B cell (primary cell): Measurements from ENCODE around the gene RAD51B. TPM values are rescaled to one million over a fixed set of nuclear protein-coding genes. Genes with fewer than 3 reads are reported as not detected.
A peak's percentile ranks its signal among the peaks of the same experiment; 100 is the strongest.

ENCODE experiments used
- ATAC-seq: fragments of 200-7000 bp; cut with Tn5 transposase; one replicate; pipeline ENCODE4 v1.10.0; 2021; ENCODE audit warnings: low read depth, mild to moderate bottlenecking, moderate number of reproducible peaks, moderate library complexity
- CTCF ChIA-PET: fragments of 350-600 bp; sonication (Branson Sonifier 250); formaldehyde crosslinking; loops from one replicate; lab custom pipeline; 2021; ENCODE audit warnings: antibody characterized with exemption, inconsistent platforms; lab: Charles Lee
- POLR2A ChIA-PET: fragments of 350-600 bp; sonication (Branson Sonifier 250); formaldehyde crosslinking; loops from one replicate; lab custom pipeline; 2021; ENCODE audit warnings: antibody characterized with exemption; lab: Charles Lee
- DNase-seq: peaks from one replicate; pipeline ENCODE4 v3.0.0; 2013
- H2AFZ ChIP-seq: 2 replicates; pipeline ENCODE4 v1.6.1; 2012; ENCODE audit warnings: mild to moderate bottlenecking, low read depth, low read length; ENCODE audit not compliant: insufficient read depth, poor library complexity, severe bottlenecking
- H3K27ac ChIP-seq, 2 donors: 1 replicate in 1 of 2; 2 replicates in 1 of 2; pipeline ENCODE4 v1.5.1; 2012 to 2013; ENCODE audit warnings: low read length in 2 of 2, mild to moderate bottlenecking in 2 of 2, moderate library complexity in 1 of 2
- H3K27me3 ChIP-seq, 4 experiments: fragments of 200-600 bp in 1 of 4; sonication (generic) in 1 of 4; replicated peaks in 1 of 4; 1 replicate in 2 of 4; 2 replicates in 2 of 4; pipeline versions ENCODE4 v1.6.1 to v1.7.0; 2013 to 2016; ENCODE audit warnings: low read length in 3 of 4, mild to moderate bottlenecking in 2 of 4, mixed read lengths in 1 of 4, moderate library complexity in 1 of 4; ENCODE audit not compliant: insufficient read depth in 4 of 4, control insufficient read depth in 3 of 4; ENCODE audit errors: control extremely low read depth in 1 of 4
- H3K36me3 ChIP-seq, 2 experiments: replicated peaks in 1 of 2; 1 replicate in 1 of 2; 2 replicates in 1 of 2; pipeline versions ENCODE4 v1.6.1 to v1.7.1; 2013; ENCODE audit warnings: low read length in 1 of 2; ENCODE audit not compliant: insufficient read depth in 2 of 2, control insufficient read depth in 1 of 2; ENCODE audit errors: control extremely low read depth in 1 of 2, extremely low read depth in 1 of 2
- H3K4me1 ChIP-seq, 2 donors: fragments of 200-600 bp in 1 of 2; sonication (generic) in 1 of 2; 1 replicate in 1 of 2; 2 replicates in 1 of 2; pipeline versions ENCODE4 v1.5.1 to v1.6.1; 2013 to 2017; ENCODE audit warnings: low read length in 2 of 2; ENCODE audit not compliant: control insufficient read depth in 2 of 2, insufficient read depth in 2 of 2
- H3K4me2 ChIP-seq: replicated peaks from 2 replicates; pipeline ENCODE3; 2012; ENCODE audit warnings: mild to moderate bottlenecking, low read depth, low read length; ENCODE audit not compliant: poor library complexity, severe bottlenecking
- H3K4me3 ChIP-seq, 5 experiments: fragments of 200-600 bp in 1 of 5; sonication (generic) in 1 of 5; 1 replicate in 3 of 5; 2 replicates in 2 of 5; pipeline versions ENCODE4 v1.5.1 to v1.7.0; 2011 to 2016; ENCODE audit warnings: low read length in 4 of 5, mild to moderate bottlenecking in 4 of 5, low read depth in 2 of 5, control low read depth in 1 of 5, moderate library complexity in 1 of 5; ENCODE audit not compliant: insufficient read depth in 1 of 5; ENCODE audit errors: control extremely low read depth in 1 of 5, extremely low read depth in 1 of 5
- H3K79me2 ChIP-seq: fragments of 200-600 bp; sonication (generic); one replicate; pipeline ENCODE4 v1.6.0; 2016; ENCODE audit warnings: low read length; ENCODE audit not compliant: control insufficient read depth, insufficient read depth
- H3K9ac ChIP-seq: fragments of 200-600 bp; sonication (generic); 2 replicates; pipeline ENCODE4 v1.6.1; 2017; ENCODE audit warnings: mild to moderate bottlenecking, low read length, moderate library complexity
- H3K9me3 ChIP-seq, 3 donors: one replicate each; pipeline versions ENCODE4 v1.6.1 to v1.7.1; 2013; ENCODE audit warnings: low read length in 2 of 3; ENCODE audit not compliant: control insufficient read depth in 2 of 3, insufficient read depth in 1 of 3; ENCODE audit errors: control extremely low read depth in 1 of 3
- H4K20me1 ChIP-seq: 2 replicates; pipeline ENCODE4 v1.6.0; 2012; ENCODE audit warnings: mild to moderate bottlenecking, low read length; ENCODE audit not compliant: insufficient read depth, control insufficient read depth, poor library complexity, severe bottlenecking
- H3K27ac Mint-ChIP-seq: one replicate; pipeline ENCODE4 v1.8.0; 2021; ENCODE audit warnings: mixed read lengths
- H3K27me3 Mint-ChIP-seq: one replicate; pipeline ENCODE4 v1.8.0; 2021; ENCODE audit warnings: mixed read lengths
- H3K4me1 Mint-ChIP-seq: one replicate; pipeline ENCODE4 v1.8.0; 2021; ENCODE audit warnings: mixed read lengths
- H3K4me3 Mint-ChIP-seq: one replicate; pipeline ENCODE4 v1.8.0; 2021; ENCODE audit warnings: mixed read lengths
- H3K9me3 Mint-ChIP-seq: one replicate; pipeline ENCODE4 v1.8.0; 2022; ENCODE audit warnings: mixed read lengths; ENCODE audit not compliant: insufficient read depth
- CTCF ChIP-seq: fragments of 200-600 bp; IDR thresholded peaks from one replicate; pipeline ENCODE4 v1.8.0; 2022; ENCODE audit warnings: antibody characterized with exemption, mild to moderate bottlenecking
- EZH2 ChIP-seq: IDR thresholded peaks from 2 replicates; pipeline ENCODE4 v1.6.1; 2012; ENCODE audit warnings: borderline replicate concordance, low read depth, mild to moderate bottlenecking, moderate library complexity, low read length; ENCODE audit not compliant: insufficient read depth, poor library complexity, severe bottlenecking
- WGBS: methylation state at CpG from one replicate; pipeline ENCODE4 v1.1.5; 2013; ENCODE audit warnings: missing lambda C conversion rate; ENCODE audit not compliant: insufficient coverage; 5-methylcytosine and 5-hydroxymethylcytosine counted together
- intact Hi-C: fragments of 100-400 bp; cut with micrococcal nuclease; formaldehyde crosslinking; loops from one replicate; pipeline ENCODE4 v1.10.0; 2022
- polyA plus RNA-seq: library from polyadenylated mRNA; depleted of rRNA; stranded (reverse); fragments of >200 nt; gene quantifications from 2 replicates; pipeline ENCODE4 v1.2.3, GENCODE V29; 2012
- total RNA-seq, 2 donors: library from RNA; stranded (reverse); fragments of 120-200 nt in 1 of 2; gene quantifications; 1 replicate in 1 of 2; 2 replicates in 1 of 2; pipeline versions ENCODE4 v1.2.3 to v1.2.4, GENCODE V29; 2013 to 2022

The RAD51B gene
- total and polyA plus RNA-seq, 2 donors (not counting 1 experiment from before 2014, with no cell fraction given): 6.5 to 60.6 TPM

GRCh38 chr14:68672609-68673285 lies 853.2 kb downstream of the RAD51B start:
- ATAC-seq (peak; percentile 23), DNase-seq (no peak)
- no peak overlapping the region for H3K9ac ChIP-seq
- H3K9me3 ChIP-seq: peaks cover 0 to 1% (median 0%) of the 10 kb centered on the region in 3 donors
- H3K9me3 Mint-ChIP-seq: no peaks in the 10 kb centered on the region
- H3K4me1 Mint-ChIP-seq: peaks cover 69% of the 10 kb centered on the region
- H4K20me1 ChIP-seq: no peaks in the 10 kb centered on the region
- no peak overlapping the region for H3K27ac ChIP-seq
- peaks cover 0 to under 1% of the 10 kb centered on the region in 2 experiments for H3K36me3 ChIP-seq
- peak overlapping the region; percentile 24 for H3K4me3 Mint-ChIP-seq
- H3K4me3 ChIP-seq: no peak overlapping the region
- H3K79me2 ChIP-seq: peaks cover 29% of the 10 kb centered on the region
- H3K4me2 ChIP-seq: peak overlapping the region; percentile 21
- no peaks in the 10 kb centered on the region for H3K27me3 ChIP-seq
- 50% methylated on average over 1 of the region's 3 CpGs for WGBS
- ChIA-PET CTCF (interaction anchor here (1.0 to 1.1 kb wide), 2 partner anchors 13 to 423 kb away, joined by 3 read pairs; no protein-coding TSS in a partner anchor), POLR2A (interaction anchor here (0.6 kb wide), 1 partner anchor 213 kb away, joined by 5 read pairs; no protein-coding TSS in a partner anchor)
- peak overlapping the region; percentile 68 for H3K27ac Mint-ChIP-seq
- intact Hi-C loops: no loop called here
- no peak overlapping the region for H2AFZ ChIP-seq
- H3K4me1 ChIP-seq: peaks cover 30 to 35% of the 10 kb centered on the region in 2 donors
- H3K27me3 Mint-ChIP-seq: no peaks in the 10 kb centered on the region
- TF ChIP-seq EZH2 (no peak), CTCF (no peak)

GRCh38 chr14:68673464-68673863 lies 853.9 kb downstream of the RAD51B start:
- Histone ChIP-seq H3K4me3 (no peak overlapping the region), H3K9me3 (peaks cover 0 to 1% (median 0%) of the 10 kb centered on the region in 3 donors), H3K36me3 (peaks cover 2% of the 10 kb centered on the region in 2 experiments), H3K79me2 (peaks cover 29% of the 10 kb centered on the region), H3K27me3 (no peaks in the 10 kb centered on the region), H3K27ac (no peak overlapping the region), H2AFZ (no peak overlapping the region), H3K4me1 (peaks cover 30 to 35% of the 10 kb centered on the region in 2 donors), H4K20me1 (no peaks in the 10 kb centered on the region), H3K4me2 (no peak overlapping the region), H3K9ac (no peak overlapping the region)
- ChIA-PET CTCF (interaction anchor here (1.0 kb wide), 1 partner anchor 12 kb away, joined by 3 read pairs; no protein-coding TSS in a partner anchor), POLR2A (no interaction called here)
- intact Hi-C loops: no loop called here
- no peak for TF ChIP-seq EZH2
- TF ChIP-seq CTCF: no peak
- no peaks in the 10 kb centered on the region for H3K27me3 Mint-ChIP-seq
- ATAC-seq (no peak), DNase-seq (no peak)
- H3K9me3 Mint-ChIP-seq: no peaks in the 10 kb centered on the region
- H3K4me1 Mint-ChIP-seq: peaks cover 69% of the 10 kb centered on the region
- WGBS: 99% methylated on average over 5 of the region's 5 CpGs
- H3K27ac Mint-ChIP-seq: no peak overlapping the region
- H3K4me3 Mint-ChIP-seq: no peak overlapping the region
